IPS-NIHi7 (cell line): ENCODE results near the gene MACIR.

Source experiments
- DNase-seq: peaks from one replicate; pipeline ENCODE4 v3.0.0; 2012; ENCODE audit warnings: mixed read lengths; ENCODE audit errors: extremely low spot score

Gene MACIR

DNA sequence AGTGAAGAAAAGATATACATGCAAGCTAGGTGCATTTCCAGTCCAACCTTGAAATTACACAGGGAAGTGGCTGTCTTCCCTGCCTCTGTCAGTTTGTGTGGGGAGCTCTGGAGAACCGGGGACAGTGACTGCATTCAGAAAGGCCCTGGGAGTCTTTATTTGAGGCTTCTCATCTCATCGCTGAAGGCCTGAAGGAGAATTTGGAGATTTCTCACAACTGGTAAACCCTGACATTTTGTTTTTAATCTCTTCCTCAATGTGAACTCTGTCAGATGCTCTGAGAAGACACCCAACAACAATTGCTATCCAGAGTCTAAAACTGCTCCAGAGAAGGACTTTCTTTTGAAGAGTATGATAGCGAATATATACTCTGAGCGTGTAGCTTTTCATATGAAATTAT is 33.0 kb downstream of the MACIR start:
- no peak for DNase-seq

- no peak for DNase-seq
Measured at GRCh38 chr5:103293099-103293498, 34.5 kb downstream of the MACIR start.

DNA sequence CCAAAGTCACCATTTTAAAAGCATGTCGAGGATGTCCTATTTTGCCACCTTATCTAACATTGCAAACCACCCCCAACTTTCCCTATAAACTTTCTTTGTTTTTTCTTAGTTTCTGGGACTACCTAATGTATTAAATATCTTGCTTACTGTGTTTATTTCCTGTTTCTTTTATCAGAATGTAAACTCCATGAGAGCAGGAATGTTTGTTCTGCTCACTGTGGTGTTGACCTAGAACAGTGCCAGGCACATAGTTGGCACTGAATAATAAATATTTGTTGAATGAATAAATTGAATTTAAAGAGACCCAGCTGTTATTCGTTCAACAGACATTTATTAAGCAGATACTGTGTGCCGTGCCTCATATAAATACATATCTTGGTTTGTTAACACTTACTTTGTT is 35.2 kb downstream of the MACIR start:
- no peak for DNase-seq

DNA sequence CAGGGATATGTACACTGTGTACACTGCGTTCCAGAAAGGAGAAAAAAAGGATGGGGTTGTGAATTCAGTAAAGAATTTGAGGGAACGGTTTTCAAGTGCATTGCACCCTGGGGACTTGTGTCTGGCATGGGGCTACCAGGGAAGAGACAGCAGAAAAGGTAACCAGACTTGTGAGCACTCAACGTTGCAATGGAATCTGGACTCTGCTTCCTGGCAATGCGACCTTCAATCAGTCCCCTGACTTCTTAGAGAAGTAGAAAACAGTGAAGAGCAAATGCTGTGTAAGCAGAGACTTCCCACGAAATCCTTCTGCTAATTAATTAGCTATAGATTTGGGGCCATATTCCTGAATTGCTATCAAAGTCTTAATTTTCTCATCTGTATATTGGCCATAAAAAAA is 36.3 kb downstream of the MACIR start:
- no peak for DNase-seq

DNA sequence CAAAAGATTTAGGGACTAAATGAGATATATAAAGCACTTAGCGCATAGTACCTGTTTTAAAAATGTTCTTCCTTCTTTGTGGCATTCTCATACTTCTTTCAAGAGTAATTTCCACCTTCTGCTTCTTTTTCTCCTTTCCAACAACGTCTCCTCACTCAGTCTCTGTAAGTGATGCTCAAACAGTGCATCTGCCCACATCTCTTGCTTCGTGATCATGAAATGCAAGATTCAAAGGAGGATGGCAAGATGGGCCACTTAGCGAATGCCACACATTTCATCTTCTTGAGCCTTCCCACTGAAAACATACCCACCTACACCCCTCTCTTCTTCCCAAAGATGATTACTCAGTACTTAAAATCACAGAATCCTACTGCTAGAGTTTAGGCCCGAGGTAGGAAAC is 36.9 kb downstream of the MACIR start:
- no peak for DNase-seq

DNA sequence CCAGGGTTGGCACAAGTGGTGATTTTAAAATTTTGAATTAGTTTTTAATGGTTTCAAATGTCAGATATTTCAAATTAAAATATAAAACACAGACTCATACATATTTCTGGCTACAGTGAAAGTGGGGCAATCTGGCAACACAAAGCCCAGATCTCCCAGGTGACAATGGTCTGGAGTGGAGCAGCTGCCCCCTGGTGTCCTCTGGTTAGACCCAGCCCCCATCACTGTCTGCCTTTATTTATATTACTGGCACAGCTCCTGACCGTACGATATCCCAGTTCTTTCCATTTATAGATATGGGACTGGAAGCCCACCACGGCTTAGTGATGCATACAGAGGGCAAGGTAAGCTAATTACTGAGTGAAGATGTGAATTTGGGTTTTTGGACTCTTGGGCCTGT is 37.3 kb downstream of the MACIR start:
- no peak for DNase-seq

DNA sequence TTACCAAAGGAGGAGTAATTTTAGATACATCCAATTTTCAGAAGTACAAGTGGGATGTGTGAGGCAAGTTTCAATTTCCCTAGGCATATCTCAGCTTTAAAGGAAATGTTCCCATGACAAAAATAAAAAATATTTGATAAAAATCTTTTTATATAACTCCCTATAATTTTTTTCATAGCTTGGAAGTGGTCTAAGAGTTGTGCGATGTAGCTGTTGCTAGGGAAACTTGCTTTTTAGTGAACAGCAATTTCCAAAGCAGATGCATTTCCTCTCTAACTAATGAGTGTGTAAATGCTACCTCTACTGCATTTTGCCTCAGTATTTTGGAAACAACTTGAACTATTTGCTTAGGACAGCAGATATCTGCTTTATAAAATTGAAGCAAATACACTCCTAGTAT is 39.6 kb downstream of the MACIR start:
- DNase-seq: no peak

DNA sequence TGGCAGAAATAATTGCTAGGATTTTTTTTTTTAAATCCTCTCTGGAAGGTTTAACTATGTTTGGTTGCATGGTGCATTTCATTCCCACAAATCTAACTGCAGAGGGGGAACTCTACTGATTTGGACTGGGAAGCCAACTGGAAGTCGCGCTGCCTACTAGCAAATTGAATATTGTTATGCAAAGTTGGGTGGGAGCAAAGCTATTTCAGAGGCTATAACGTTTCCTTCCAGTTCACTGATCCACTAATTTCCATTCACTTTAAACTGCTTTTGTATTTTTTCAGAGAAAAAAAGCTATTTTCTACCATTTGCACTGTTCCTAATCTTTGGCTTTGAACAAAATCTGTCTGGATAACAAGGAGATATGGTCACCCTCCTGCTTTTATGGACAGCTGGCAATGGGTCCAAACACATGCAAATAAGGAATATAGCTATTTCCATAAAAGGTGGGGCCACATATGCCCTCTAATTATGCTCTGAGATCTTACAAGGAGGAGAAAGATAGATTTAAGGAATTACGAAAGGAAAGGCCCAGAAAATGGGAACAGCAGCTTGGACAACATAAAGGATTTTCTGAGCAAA is 40.1 kb downstream of the MACIR start:
- DNase-seq: no peak

DNA sequence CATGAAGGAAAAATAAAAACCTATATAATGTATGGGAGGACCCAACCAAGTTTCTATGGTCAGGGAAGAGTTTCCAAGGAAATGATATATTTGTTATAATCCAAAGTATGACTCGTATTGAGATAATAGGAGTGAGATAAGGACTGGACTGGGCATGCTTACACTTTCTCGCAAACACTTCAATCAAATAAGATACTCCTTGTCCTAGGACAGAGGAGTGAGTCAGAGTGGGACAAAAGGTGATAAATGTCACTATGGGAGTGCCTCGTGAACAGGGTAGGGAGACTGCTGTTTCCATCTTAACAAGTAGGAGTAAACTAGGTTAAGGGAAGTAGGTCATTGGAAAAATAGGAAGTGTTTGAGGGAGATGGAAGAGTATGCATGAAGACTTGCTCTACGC is 47.2 kb downstream of the MACIR start:
- DNase-seq: no peak

- no peak for DNase-seq
Measured at GRCh38 chr5:103307470-103307869, 48.9 kb downstream of the MACIR start.

DNA sequence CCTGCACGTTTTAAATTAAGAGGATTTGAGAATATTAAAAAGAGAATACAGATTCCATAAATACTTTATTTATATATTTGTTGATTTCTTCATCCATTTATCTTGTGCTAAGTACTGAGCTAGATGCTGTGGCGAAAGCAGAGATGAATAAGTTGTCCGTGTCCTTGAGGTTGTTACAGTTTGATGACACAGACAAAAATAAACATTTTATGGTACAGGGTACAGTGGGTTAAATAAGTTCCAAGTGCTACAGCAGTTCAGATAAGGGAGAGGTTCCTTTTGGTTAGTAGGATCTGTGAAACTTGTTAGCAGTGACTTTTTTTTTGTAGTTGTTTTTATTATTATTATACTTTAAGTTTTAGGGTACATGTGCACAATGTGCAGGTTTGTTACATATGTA is 50.2 kb downstream of the MACIR start:
- no peak for DNase-seq

DNA sequence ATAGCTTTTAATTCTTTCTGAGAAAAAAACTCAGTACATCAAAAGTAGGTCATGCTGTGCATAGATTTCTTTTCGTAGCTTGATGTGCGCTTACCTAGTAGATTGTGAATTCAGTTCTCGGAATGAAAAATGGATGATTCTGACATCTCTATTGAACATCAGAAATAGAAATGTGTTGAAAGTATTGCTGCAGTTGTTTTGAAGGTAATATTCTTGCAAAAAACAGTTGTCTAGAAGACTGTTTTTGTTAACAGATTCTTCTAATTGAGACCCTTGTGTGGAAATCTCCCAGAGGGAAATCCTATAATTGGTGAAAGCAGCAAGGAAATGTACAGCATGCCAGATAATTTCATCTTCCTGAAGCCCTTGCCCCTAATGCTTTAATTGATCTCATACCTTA is 54.5 kb downstream of the MACIR start:
- DNase-seq: no peak

DNA sequence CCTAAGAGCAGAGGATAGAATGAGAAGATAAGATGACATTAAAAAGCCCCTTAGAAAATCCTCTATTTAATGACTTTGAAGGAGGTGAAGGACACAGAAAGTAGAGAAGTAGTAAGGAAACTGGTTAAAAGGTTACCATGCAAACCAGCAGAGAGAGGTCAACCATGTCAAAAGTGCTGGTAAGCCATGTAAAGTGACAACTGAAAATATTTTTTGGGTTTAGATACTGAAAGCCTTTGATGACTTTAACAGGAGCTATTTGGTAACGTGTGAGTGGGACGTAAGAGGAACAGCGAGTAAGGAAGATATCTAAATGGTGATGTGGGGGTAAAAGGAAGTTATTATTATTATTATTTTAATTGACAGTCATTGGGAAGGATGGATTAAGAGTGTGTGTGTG is 56.9 kb downstream of the MACIR start:
- DNase-seq: no peak

- no peak for DNase-seq
Measured at GRCh38 chr5:103327451-103327850, 68.9 kb downstream of the MACIR start.

GRCh38 chr5:103327893-103328292 is 69.3 kb downstream of the MACIR start:
- no peak for DNase-seq
